Right cardiac atrium (tissue), 5 donors: ENCODE measurements around the gene SYNJ2. TPM values are rescaled to one million over a fixed set of nuclear protein-coding genes. Genes with fewer than 3 reads are reported as not detected.
A peak's percentile ranks its signal among the peaks of the same experiment; 100 is the strongest.

Source experiments
- ATAC-seq, 2 donors: fragments of 200-7000 bp; cut with Tn5 transposase; one replicate each; pipeline versions ENCODE4 v1.8.0 to v1.9.1; 2020; ENCODE audit warnings: moderate library complexity in 2 of 2, mild to moderate bottlenecking in 1 of 2
- DNase-seq, 3 donors: peaks; one replicate each; pipeline ENCODE4 v3.0.0-alpha.2; 2020
- H3K27ac ChIP-seq: one replicate; pipeline ENCODE4 v1.5.1; 2013; ENCODE audit warnings: mild to moderate bottlenecking, low read length, control low read depth, moderate library complexity
- H3K27me3 ChIP-seq: one replicate; pipeline ENCODE4 v1.6.1; 2013; ENCODE audit not compliant: control insufficient read depth, insufficient read depth
- H3K4me1 ChIP-seq: one replicate; pipeline ENCODE4 v1.6.1; 2013; ENCODE audit warnings: low read length; ENCODE audit not compliant: control insufficient read depth, insufficient read depth
- H3K4me3 ChIP-seq: one replicate; pipeline ENCODE4 v1.5.1; 2013; ENCODE audit warnings: low read length, control low read depth
- H3K9me3 ChIP-seq: one replicate; pipeline ENCODE4 v1.6.1; 2013; ENCODE audit warnings: low read length; ENCODE audit not compliant: control insufficient read depth
- WGBS: extraction: QIAGEN DNeasy Blood & Tissue Kit; methylation state at CpG from one replicate; pipeline ENCODE4 v1.1.7; 2013; 5-methylcytosine and 5-hydroxymethylcytosine counted together
- intact Hi-C, 4 donors: fragments of 100-400 bp; cut with DNase I; formaldehyde crosslinking; loops; one replicate each; pipeline versions ENCODE4 v1.11.0 to v1.14.0; 2022 to 2023
- polyA plus RNA-seq: library from polyadenylated mRNA; stranded (reverse); fragments of 200-250 nt; gene quantifications from one replicate; pipeline ENCODE4 v1.2.3, GENCODE V29; 2013
- total RNA-seq, 4 donors: library from RNA; stranded (reverse); fragmentation: NEBNext Ultra II Directional; extraction: Animal tissue kit (Norgen Biotek cat#: 25700); gene quantifications; one replicate each; pipeline ENCODE4 v1.2.1, GENCODE V29; 2021
- donor health status: healthy with polysubstance abuse.
- donor health status: DM: no; HTN: yes; CAD: no.
- donor health status: DM: no; HTN: no; CAD: no.
- donor health status: DM: no; HTN: yes; CAD: no; lungs with severe emphysema.
- donor health status: DM: yes; HTN: yes; CAD: no.

SYNJ2 gene
- total and polyA plus RNA-seq, 5 donors: 9.5 to 26.3 (median 19.6) TPM

DNA sequence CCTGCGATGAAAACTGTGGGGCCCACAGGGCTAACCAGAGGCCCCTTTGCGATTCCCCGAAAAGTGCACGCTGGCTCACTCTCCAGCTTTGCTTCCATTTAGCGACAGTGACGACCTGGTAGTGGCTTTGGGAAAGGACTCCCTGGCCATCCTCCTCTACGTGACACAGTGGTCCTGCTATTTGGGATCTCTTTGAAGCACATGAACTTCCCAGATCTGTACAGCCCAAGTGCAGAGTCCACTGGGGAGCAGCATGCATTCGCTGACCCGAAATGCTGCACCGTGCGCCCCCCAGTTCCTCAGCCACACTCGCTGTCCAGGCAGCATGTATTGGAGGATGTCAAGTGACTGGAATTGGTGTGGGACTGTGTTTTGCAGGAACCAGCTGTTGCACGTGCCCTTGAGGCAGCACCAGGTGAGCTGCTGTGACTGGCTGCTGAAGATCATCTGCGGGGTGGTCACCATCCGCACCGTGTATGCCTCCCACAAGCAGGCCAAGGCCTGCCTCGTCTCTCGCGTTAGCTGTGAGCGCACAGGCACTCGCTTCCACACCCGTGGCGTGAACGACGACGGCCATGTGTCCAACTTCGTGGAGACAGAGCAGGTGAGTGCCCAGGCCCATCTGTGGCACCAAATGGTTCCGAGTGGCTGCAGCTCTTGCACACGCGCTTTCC is 51.6 kb downstream of the SYNJ2 start:
- no peaks in the 10 kb centered on the region for H3K9me3 ChIP-seq
- H3K4me1 ChIP-seq: peaks cover 16% of the 10 kb centered on the region
- intact Hi-C loops: no loop called here
- ATAC-seq (no peak), DNase-seq (peak in 1 of 3 donors; percentile 63)
- 94% methylated on average over 30 of the region's 30 CpGs for WGBS
- no peak overlapping the region for H3K4me3 ChIP-seq
- H3K27ac ChIP-seq: no peak overlapping the region
- no peaks in the 10 kb centered on the region for H3K27me3 ChIP-seq

DNA sequence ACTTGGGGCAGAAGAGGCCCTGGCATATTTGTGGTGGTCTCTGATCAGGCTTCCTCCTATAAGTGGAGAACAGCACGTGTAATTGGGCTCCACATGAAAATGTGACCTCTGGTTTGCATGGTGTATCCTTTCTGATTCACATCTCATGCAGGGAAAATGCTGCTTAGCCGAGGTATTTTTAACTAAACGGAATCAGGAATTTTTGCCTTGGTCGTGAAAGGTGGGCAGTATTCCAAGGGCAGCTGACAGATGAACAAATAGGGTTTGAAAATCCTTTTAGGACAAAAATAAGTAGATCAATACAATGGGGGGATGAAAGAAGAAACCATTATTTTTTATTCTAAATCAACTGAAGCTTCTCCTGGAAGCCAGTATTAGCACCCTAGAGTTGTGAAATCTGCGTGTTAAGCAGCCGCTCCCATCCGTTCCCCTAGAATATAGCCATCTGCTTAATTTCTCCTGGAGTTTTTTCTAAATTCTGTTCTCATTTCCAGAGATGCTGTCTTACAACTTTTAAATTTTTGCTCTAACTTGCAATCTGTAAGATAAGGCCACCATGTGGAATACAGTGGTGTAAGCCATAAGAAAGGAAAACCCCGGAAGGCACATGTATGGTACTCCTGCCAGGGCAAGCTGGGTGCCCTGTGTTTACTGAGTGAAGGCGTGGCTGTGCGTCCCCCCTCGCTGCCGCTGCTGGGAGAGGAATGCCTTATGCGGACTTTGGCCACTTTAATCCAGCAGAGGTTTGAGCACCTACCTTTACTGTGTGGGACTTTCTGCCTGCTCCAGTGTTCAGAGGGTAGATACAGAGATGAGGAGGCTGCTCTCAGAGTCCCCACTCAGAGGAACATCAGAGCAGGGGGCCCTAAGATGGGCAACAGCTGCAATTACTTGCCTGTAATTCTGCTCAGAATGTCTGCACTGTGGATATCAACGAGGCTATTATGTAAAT is 52.4 kb downstream of the SYNJ2 start:
- Histone ChIP-seq H3K4me3 (no peak overlapping the region), H3K4me1 (peaks cover 16% of the 10 kb centered on the region), H3K27ac (peak overlapping the region; percentile 30), H3K9me3 (no peaks in the 10 kb centered on the region), H3K27me3 (no peaks in the 10 kb centered on the region)
- DNase-seq: no peak
- WGBS: 70% methylated on average over 14 of the region's 14 CpGs
- intact Hi-C loops: no loop called here
- peak in 1 of 2 donors; percentile 22 for ATAC-seq

DNA sequence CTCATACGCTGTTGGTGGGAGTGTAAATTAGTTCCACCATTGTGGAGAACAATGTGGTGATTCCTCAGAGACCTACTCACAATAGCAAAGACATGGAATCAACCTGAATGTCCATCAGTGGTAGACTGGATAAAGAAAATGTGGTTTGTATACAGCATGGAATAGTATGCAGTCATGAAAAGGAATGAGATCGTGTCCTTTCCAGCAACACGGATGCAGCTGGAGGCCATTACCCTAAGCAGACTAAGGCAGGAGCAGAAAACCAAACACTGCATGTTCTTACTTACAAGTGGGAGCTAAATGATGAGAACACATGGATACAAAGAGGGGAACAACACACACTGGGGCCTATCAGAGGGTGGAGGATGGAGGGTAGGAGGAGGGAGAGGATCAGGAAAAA is 54.6 kb downstream of the SYNJ2 start:
- ATAC-seq: no peak
- Histone ChIP-seq H3K4me3 (no peak overlapping the region), H3K27ac (no peak overlapping the region), H3K9me3 (no peaks in the 10 kb centered on the region), H3K4me1 (peaks cover 29% of the 10 kb centered on the region), H3K27me3 (no peaks in the 10 kb centered on the region)
- intact Hi-C loops: no loop called here
- 98% methylated on average over 3 of the region's 3 CpGs for WGBS
- no peak for DNase-seq

DNA sequence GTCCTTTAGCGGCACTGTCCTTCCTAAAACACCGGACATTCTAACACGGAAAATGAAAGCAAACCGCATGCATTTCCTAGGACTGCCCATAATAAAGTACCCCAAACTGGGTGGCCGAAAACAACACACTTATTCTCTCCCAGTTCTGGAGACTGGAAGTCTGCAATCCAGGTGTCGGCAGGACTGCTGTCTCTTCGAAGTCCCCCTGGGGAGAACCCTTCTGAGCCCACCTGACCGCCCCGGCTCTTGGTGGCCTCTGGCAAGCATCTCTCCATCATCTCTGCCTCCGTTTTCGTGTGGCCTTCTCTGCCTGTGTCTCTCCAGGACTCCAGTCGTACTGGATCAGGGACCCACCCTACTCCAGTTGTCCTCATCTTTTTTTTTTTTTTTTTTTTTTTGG is 55.4 kb downstream of the SYNJ2 start:
- ATAC-seq: no peak

DNA sequence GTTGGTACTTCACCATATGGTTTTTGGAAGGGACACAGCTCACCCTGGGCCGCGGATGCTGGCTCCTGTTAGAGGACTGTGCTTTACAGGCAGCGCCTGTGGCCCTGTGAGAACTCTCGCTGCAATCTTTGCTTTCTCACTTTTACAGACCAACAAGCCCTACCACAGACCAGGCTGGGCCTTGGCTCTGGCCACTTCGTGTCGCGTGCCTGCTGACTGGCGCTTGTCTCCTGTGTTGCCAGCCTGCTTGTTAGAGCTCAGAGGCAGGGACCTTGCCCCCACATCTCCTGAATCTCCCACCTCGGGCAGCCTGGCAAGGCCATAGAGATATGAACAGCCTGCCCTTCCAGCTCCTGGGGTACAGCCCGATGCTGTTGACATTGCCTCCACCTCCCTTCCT is 56.1 kb downstream of the SYNJ2 start:
- intact Hi-C loops: no loop called here
- H3K4me1 ChIP-seq: peaks cover 23% of the 10 kb centered on the region
- ATAC-seq: no peak
- H3K4me3 ChIP-seq: no peak overlapping the region
- no peaks in the 10 kb centered on the region for H3K27me3 ChIP-seq
- peak in 2 of 3 donors; percentile 58 to 59 for DNase-seq
- no peaks in the 10 kb centered on the region for H3K9me3 ChIP-seq
- H3K27ac ChIP-seq: peak overlapping the region; percentile 11
- WGBS: 75% methylated on average over 10 of the region's 10 CpGs

More for the DNA sequence above, 55.4 kb downstream of the SYNJ2 start:
- WGBS: 96% methylated on average over 12 of the region's 12 CpGs
- Histone ChIP-seq H3K27me3 (no peaks in the 10 kb centered on the region), H3K9me3 (no peaks in the 10 kb centered on the region), H3K4me1 (peaks cover 29% of the 10 kb centered on the region), H3K27ac (no peak overlapping the region), H3K4me3 (no peak overlapping the region)
- DNase-seq: peak in 1 of 3 donors; percentile 33
- intact Hi-C loops: no loop called here

DNA sequence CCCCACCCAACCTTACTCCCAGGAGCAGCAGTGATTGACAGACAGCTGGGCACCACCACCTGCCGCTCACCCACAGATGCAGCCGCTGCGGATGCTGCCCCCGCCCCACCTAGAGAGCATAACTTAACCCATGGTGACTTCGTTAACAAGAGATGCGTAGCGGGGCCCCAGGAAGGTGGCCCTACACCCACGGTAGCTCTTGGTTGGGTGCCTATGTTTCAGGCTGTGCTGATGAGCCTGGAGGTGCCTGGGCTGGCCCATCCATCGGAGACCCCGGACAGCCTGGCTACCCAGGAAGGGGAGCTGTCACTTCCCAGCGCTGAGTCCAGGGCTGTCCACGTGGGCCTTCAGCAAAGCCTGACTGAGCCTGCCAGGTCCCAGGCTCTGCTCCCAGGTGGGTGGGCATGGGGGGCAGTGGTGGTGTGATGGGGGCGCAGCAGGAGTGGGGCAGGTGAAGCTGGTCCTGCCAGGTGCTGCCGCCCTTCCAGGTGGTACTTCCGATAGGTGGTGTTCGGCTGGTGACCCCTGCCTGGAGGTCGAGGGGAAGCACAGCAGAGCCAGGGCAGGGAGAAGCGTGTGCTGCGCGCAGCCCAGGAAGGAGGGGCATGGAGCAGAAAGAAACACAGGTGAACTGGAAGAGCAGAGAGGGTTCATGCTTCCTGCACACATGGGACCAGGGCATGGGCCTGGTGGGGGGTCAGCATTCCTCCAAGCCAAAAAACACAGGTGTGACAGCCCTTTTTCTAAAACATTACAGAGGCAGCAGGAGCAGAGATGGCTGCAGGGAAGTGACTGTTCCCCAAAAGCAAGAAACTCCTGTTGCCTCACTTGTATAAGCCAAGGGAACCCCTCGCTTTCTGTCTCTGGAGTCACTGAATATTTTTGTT is 56.9 kb downstream of the SYNJ2 start:
- H3K4me3 ChIP-seq: no peak overlapping the region
- ATAC-seq (no peak), DNase-seq (peak in 2 of 3 donors; percentile 41 to 59)
- no peaks in the 10 kb centered on the region for H3K9me3 ChIP-seq
- 95% methylated on average over 21 of the region's 21 CpGs for WGBS
- H3K27ac ChIP-seq: peak overlapping the region; percentile 11
- intact Hi-C loops: no loop called here
- no peaks in the 10 kb centered on the region for H3K27me3 ChIP-seq
- peaks cover 19% of the 10 kb centered on the region for H3K4me1 ChIP-seq

DNA sequence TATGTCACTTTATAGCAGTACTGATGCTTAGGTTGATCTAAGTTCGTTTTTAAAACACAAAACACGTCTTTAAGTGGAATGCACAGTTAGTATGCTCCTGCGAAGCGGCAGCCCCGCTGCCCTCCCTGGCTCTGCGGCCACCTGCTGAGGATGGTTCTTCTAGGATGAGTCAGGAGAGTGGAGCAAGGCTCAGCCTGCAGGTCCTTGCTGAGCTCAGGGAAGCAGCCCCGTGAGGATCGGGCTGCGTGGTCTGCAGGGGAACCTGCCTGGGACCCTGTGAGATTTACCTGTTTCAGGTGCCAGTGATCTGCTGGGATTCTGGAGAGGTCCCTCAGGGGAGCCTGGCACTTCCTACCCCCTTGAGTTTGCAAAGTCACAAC is 57.5 kb downstream of the SYNJ2 start:
- no peaks in the 10 kb centered on the region for H3K27me3 ChIP-seq
- no peak overlapping the region for H3K27ac ChIP-seq
- DNase-seq (peak in 1 of 3 donors; percentile 49), ATAC-seq (no peak)
- no peaks in the 10 kb centered on the region for H3K9me3 ChIP-seq
- WGBS: 93% methylated on average over 9 of the region's 9 CpGs
- intact Hi-C loops: no loop called here
- H3K4me1 ChIP-seq: peaks cover 21% of the 10 kb centered on the region
- no peak overlapping the region for H3K4me3 ChIP-seq

DNA sequence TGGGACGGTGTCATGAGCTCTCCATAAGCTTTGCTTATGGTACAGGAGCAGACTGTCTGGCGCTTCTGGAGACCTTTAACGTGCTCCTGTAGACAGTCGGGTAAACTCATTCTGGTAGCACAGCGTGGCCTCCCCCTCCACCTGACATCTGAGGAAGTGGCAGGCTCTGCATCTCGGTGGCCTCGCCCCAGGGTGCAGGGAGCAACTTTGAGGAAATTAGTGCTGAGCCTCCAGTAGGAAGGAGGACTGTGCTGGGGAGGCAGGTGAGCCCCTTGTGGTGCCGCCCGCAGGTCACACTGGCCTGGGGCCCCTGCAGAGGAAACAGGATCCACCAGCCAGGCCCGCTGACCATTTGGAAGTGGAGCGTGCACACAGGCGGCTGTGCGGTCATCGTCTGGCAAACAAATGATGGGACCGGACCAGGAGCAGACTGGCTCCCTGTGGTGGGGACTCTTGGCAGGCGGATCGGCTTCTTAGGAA is 57.9 kb downstream of the SYNJ2 start:
- no peak for ATAC-seq
- DNase-seq: peak; percentile 60 to 84 (median 84)
- no peaks in the 10 kb centered on the region for H3K9me3 ChIP-seq
- no peak overlapping the region for H3K4me3 ChIP-seq
- WGBS: 73% methylated on average over 17 of the region's 17 CpGs
- no peak overlapping the region for H3K27ac ChIP-seq
- H3K27me3 ChIP-seq: no peaks in the 10 kb centered on the region
- peaks cover 23% of the 10 kb centered on the region for H3K4me1 ChIP-seq
- intact Hi-C loops: loop anchor here in 2 of 4 donors (5.0 to 10.0 kb wide), 2 partner anchors 55 to 57 kb away; partner anchors contain the start of gene SYNJ2 (in 2 of the 2)

DNA sequence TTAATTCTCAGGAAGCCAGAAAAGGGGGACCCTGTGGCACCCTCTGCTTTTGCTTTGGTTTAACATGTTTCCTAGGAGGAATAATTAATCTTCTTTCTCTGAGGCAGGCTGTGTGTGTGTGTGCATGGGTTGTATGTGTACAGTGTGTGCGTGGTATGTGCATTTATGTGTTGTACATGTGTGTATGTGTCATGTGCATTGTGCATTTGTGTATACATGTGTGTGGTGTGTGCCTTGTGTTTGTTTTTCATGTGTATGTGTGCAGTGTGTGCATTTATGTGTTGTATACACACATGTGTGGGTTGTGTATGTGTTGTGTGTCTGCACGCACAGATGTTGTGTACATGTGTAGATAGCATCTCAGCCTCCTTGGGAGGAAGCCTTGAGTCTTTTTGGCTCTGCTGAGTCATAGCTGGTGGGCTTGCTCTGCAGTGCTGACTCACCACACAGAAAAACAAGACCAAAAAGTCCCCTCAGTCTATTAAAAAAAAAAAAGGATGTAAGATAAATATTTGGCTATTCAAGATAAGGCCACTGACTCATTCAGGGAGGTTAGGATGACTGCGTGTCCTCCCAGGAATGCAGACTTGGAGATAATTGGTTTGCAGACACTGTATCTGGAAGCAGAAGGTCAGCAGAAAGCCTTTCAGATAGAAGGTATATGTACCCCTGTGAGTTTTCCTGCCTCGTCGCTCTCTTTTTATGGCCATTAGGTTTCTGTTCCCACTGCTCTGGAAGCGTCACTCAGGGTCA is 58.6 kb downstream of the SYNJ2 start:
- H3K4me3 ChIP-seq: no peak overlapping the region
- no peaks in the 10 kb centered on the region for H3K27me3 ChIP-seq
- no peaks in the 10 kb centered on the region for H3K9me3 ChIP-seq
- ATAC-seq: peak; percentile 34 to 68
- peak overlapping the region; percentile 86 for H3K27ac ChIP-seq
- peaks cover 23% of the 10 kb centered on the region for H3K4me1 ChIP-seq
- intact Hi-C loops: loop anchor here in 2 of 4 donors (5.0 to 10.0 kb wide), 2 partner anchors 55 to 58 kb away; partner anchors contain the start of gene SYNJ2 (in 2 of the 2)
- 29% methylated on average over 6 of the region's 6 CpGs for WGBS
- DNase-seq: peak in 2 of 3 donors; percentile 52
